GM12874 (cell line): ENCODE data around the gene MISP.

ENCODE experiments used
- TF ChIP-seq, protein P1 (sequence below): IDR thresholded peaks from 2 replicates; pipeline ENCODE4 v1.5.1; 2011; ENCODE audit warnings: low read depth, mild to moderate bottlenecking, control low read depth, low read length, moderate library complexity; ENCODE audit not compliant: insufficient read depth

Gene MISP

GRCh38 chr19:728011-728410 is 22.9 kb upstream of the MISP start:
- TF ChIP-seq, protein P1, sequence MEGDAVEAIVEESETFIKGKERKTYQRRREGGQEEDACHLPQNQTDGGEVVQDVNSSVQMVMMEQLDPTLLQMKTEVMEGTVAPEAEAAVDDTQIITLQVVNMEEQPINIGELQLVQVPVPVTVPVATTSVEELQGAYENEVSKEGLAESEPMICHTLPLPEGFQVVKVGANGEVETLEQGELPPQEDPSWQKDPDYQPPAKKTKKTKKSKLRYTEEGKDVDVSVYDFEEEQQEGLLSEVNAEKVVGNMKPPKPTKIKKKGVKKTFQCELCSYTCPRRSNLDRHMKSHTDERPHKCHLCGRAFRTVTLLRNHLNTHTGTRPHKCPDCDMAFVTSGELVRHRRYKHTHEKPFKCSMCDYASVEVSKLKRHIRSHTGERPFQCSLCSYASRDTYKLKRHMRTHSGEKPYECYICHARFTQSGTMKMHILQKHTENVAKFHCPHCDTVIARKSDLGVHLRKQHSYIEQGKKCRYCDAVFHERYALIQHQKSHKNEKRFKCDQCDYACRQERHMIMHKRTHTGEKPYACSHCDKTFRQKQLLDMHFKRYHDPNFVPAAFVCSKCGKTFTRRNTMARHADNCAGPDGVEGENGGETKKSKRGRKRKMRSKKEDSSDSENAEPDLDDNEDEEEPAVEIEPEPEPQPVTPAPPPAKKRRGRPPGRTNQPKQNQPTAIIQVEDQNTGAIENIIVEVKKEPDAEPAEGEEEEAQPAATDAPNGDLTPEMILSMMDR, result no peak

DNA sequence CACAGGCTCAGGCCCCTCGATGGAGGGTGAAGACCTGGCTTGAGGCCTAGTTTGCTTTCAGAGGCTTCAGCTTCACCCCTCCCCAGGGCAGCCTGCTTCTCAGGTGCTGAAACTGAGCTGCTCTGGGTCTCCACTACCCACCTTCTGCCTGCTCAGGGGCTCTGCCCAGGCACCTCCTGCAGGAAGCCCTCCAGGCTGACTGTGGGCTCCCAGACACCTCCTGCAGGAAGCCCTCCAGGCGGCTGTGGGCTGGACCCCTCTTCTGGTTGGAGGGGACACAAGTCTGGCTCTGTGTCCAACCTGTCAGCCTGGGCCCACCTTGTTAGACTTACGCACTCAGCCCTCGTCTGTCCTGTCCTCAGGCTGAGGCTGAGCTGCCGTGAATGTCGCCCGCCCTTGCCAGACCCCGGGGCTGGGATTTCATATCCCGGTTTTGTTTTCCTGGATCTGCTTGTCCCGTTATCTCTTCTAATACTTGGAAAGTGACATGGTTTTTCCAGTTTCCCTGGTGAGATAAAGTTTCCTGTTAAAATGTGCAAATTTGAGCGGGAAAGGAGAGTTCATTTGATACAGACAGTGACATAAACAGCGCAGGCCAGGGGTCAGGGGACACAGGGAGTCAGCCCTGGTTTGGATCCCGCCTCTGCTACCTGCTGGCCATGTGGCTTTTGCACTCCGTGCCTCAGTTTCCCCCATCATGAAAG is 20.8 kb upstream of the MISP start:
- TF ChIP-seq, protein P1, result no peak

DNA sequence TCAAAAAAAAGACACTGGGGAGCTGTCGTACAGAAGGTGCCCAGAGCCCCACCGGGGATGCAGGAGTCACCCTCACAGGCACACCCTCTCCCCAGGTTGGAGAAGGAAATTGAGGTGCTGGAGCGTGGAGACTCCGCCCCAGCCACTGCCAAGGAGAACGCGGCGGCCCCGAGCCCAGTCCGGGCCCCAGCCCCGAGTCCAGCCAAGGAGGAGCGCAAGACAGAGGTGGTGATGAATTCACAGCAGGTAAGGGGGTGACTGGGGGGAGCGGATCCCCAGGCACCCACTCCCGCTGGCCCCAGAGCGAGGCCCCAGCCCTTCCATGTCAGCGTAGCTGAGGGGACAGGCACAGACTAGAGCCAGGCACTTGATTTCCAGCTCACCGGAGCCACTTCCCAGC is 19.9 kb upstream of the MISP start:
- TF ChIP-seq, protein P1, result no peak

DNA sequence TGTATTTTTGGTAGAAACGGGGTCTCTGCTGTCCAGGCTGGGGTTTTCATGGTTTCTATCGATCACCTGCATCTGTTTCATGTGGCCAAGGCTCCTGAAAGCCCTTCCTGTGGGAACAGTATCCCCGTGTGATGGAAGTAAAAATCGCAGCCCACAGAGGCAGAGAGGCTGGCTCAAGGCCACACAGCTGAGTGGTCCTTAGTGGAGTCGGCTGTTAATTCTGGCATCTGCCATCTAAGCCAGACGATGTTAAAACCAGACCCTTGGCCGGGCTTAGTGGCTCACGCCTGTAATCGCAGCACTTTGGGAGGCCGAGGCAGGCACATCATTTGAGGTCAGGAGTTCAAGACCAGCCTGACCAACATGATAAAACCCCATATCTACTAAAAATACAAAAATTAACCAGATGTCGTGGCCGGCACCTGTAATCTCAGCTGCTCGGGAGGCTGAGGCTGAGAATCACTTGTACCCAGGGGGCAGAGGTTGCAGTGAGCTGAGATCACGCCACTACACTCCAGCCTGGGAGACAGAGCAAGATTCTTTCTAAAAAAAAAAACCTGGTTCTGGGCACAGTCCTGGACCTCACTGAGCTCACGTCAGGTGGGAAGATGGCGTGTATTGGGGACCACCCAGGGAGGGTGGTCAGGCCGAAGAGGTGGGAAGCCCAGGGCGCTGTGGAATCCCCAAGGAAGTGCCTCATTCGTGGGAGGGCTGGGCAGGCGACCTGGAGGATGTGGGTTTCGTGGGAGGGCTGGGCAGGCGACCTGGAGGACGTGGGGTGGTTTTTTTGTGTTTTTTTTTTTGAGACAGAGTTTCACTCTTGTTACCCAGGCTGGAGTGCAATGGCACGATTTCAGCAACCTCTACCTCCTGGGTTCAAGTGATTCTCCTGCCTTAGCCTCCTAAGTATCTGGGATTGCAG is 18.5 kb upstream of the MISP start:
- TF ChIP-seq, protein P1, result no peak

- TF ChIP-seq, protein P1, result no peak
Measured at GRCh38 chr19:734716-735115, 16.2 kb upstream of the MISP start.

GRCh38 chr19:736125-736524 is 14.8 kb upstream of the MISP start:
- TF ChIP-seq, protein P1, result no peak

DNA sequence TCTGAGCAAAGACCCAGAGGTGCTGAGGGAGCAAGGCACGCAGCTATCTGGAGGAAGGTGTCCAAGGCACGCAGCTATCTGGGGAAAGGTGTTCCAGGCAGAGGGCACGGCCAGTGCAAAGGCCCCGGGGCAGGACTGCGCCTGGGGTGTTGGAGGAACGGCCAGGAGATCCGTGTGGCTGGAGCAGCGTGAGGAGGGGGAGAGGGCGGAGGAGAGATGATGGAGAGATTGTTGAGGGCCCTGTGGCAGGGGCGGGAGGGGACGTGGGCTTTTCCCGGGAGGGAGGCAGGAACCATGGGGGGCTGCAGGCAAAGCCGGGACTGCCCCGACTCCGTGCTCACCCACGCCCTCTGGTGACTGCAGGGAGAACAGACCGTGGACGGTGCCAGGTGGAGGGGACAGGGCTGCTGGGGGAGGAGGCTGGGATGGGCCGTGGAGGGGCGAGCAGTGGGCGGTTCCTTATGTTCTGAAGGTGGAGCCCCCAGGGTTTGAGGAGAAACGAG is 13.3 kb upstream of the MISP start:
- TF ChIP-seq, protein P1, result peak; percentile 82
